ENCODE measurements around the gene TRA2A. TPM values are rescaled to one million over a fixed set of nuclear protein-coding genes. Genes with fewer than 3 reads are reported as not detected.

The TRA2A gene
- total and polyA plus RNA-seq, 2 of the 13 experiments (the other 11 are each of a cell fraction or from before 2014, with no cell fraction given), result 39.1 to 41.6 TPM

GRCh38 chr7:23470330-23471105 is 61.3 kb downstream of the TRA2A start, which contains the start of gene IGF2BP3 (continued):
- TF ChIP-seq ZNF547 (CRISPR knock-in tag; IDR thresholded peaks at IDR 0.05) (0 out of 2 replicates have a peak, but pooled peaks have one; percentile 37), HMGXB4 (CRISPR knock-in tag; IDR thresholded peaks at IDR 0.05; ENCODE audit: borderline replicate concordance in 1 of 2, low read depth in 1 of 2) (peak in 1 of 2 experiments; percentile 49; a peak in 2 of 4 replicates), ZNF281 (CRISPR knock-in tag; IDR thresholded peaks at IDR 0.05; ENCODE audit: borderline replicate concordance) (peak; percentile 91), ATF7-NPFF (CRISPR knock-in tag; IDR thresholded peaks at IDR 0.05; ENCODE audit: low read depth) (no peak), SMAD1 (CRISPR knock-in tag; IDR thresholded peaks at IDR 0.05; ENCODE audit: borderline replicate concordance, low read depth) (0 out of 2 replicates have a peak, but pooled peaks have one; percentile 70), ZBTB43 (CRISPR knock-in tag; conservative IDR thresholded peaks at IDR 0.05) (no peak), HOXA5 (CRISPR knock-in tag; IDR thresholded peaks at IDR 0.05) (0 out of 2 replicates have a peak, but pooled peaks have one; percentile 13), ZNF557 (CRISPR knock-in tag; IDR thresholded peaks at IDR 0.05) (no peak), ZSCAN9 (CRISPR knock-in tag; IDR thresholded peaks at IDR 0.05; ENCODE audit: borderline replicate concordance) (peak; percentile 42; the same call in 1 of the 2 replicates), ZKSCAN8 (CRISPR knock-in tag; IDR thresholded peaks at IDR 0.05; ENCODE audit: borderline replicate concordance) (no peak), ZNF773 (CRISPR knock-in tag; IDR thresholded peaks at IDR 0.05; ENCODE audit: borderline replicate concordance) (no peak), HINFP (CRISPR knock-in tag; IDR thresholded peaks at IDR 0.05; ENCODE audit: low read depth) (peak; percentile 64; the same call in 1 of the 2 replicates), RFX1 (IDR thresholded peaks at IDR 0.05) (no peak), PATZ1 (CRISPR knock-in tag; IDR thresholded peaks at IDR 0.05) (peak; percentile 59; the same call in 1 of the 2 replicates)

Measured in HepG2 (cell line).